ENCODE measurements around the gene TAB2.

Gene TAB2

GRCh38 chr6:149379977-149380376 lies 62.5 kb downstream of the TAB2 start:
- no peak for DNase-seq

GRCh38 chr6:149380523-149380922 lies 63.0 kb downstream of the TAB2 start:
- DNase-seq = no peak

GRCh38 chr6:149383371-149383770 lies 65.9 kb downstream of the TAB2 start:
- DNase-seq = no peak

- no peak for DNase-seq
Measured at GRCh38 chr6:149384464-149384863, 67.0 kb downstream of the TAB2 start.

GRCh38 chr6:149385998-149386646 lies 68.6 kb downstream of the TAB2 start:
- no peak for DNase-seq

GRCh38 chr6:149387779-149388512 lies 70.4 kb downstream of the TAB2 start:
- DNase-seq = no peak

- DNase-seq = no peak
Measured at GRCh38 chr6:149389509-149390297, 72.2 kb downstream of the TAB2 start.

GRCh38 chr6:149392093-149392492 lies 74.6 kb downstream of the TAB2 start:
- no peak for DNase-seq

GRCh38 chr6:149392535-149392934 lies 75.0 kb downstream of the TAB2 start:
- DNase-seq = no peak

GRCh38 chr6:149393002-149393679 lies 75.6 kb downstream of the TAB2 start:
- no peak for DNase-seq

GRCh38 chr6:149395185-149395584 lies 77.7 kb downstream of the TAB2 start:
- no peak for DNase-seq

GRCh38 chr6:149397384-149397783 lies 79.9 kb downstream of the TAB2 start:
- no peak for DNase-seq

- no peak for DNase-seq
Measured at GRCh38 chr6:149400050-149400449, 82.5 kb downstream of the TAB2 start, which contains the start of gene SUMO4. TSS of gene SUMO4 (plus strand) at chr6:149400262. CDS start at chr6:149400392, 130 bp downstream.

GRCh38 chr6:149403534-149403933 lies 86.0 kb downstream of the TAB2 start:
- DNase-seq = no peak

- DNase-seq = no peak
Measured at GRCh38 chr6:149405823-149406765, 88.6 kb downstream of the TAB2 start.

- DNase-seq = no peak
Measured at GRCh38 chr6:149409617-149410016, 92.1 kb downstream of the TAB2 start.

GRCh38 chr6:149410557-149410956 lies 93.0 kb downstream of the TAB2 start:
- DNase-seq = no peak

GRCh38 chr6:149414009-149414408 lies 96.5 kb downstream of the TAB2 start:
- DNase-seq = no peak

- DNase-seq = no peak
Measured at GRCh38 chr6:149414821-149415220, 97.3 kb downstream of the TAB2 start.

- no peak for DNase-seq
Measured at GRCh38 chr6:149419696-149420404, 102.3 kb downstream of the TAB2 start.

GRCh38 chr6:149421132-149421531 lies 103.6 kb downstream of the TAB2 start:
- no peak for DNase-seq

Data from activated CD8-positive, alpha-beta memory T cell treated with anti-CD3 and anti-CD28 coated beads for 24 hours (primary cell).